Testis (tissue), 2 donors: Measurements from ENCODE around the gene CPA1.

Experiments used
- CTCF ChIP-seq, 3 experiments: fragments of 450-650 bp in 2 of 3; fragments of 200-600 bp in 1 of 3; sonication (generic) in 1 of 3; IDR thresholded peaks; one replicate each; pipeline ENCODE4 v1.5.1; 2016 to 2019; ENCODE audit warnings: antibody characterized with exemption in 3 of 3, mild to moderate bottlenecking in 2 of 3, moderate library complexity in 1 of 3
- POLR2A ChIP-seq: fragments of 450-650 bp; IDR thresholded peaks from one replicate; pipeline ENCODE4 v1.6.1; 2017; ENCODE audit warnings: antibody characterized with exemption, mild to moderate bottlenecking, moderate library complexity

- no peak for TF ChIP-seq CTCF (IDR thresholded peaks at IDR 0.05)
- no peak for TF ChIP-seq POLR2A
These were observed 55.1 kb downstream of the CPA1 start for GRCh38 chr7:130435311-130435854.
